ENCODE data around the gene SLC31A1.

Gene SLC31A1

GRCh38 chr9:113274474-113275156 lies 53.3 kb downstream of the SLC31A1 start:
- H4K20me1 ChIP-seq (ENCODE audit: low read depth, low read length), result no peaks in the 10 kb centered on the region; the same call in 1 of the 2 replicates
- peaks cover 44% of the 10 kb centered on the region for H3K79me2 ChIP-seq (ENCODE audit: insufficient read depth, low read length)
- H3F3A ChIP-seq (ENCODE audit: insufficient read depth), result peaks cover 6% of the 10 kb centered on the region; the same call in 1 of the 2 replicates
- H3K9ac ChIP-seq (ENCODE audit: low read length), result peak overlapping the region; percentile 93
- no peaks in the 10 kb centered on the region for H3K9me3 ChIP-seq (ENCODE audit: insufficient read depth, low read length)
- H2AFZ ChIP-seq (ENCODE audit: low read depth, low read length, severe bottlenecking), result peak overlapping the region; percentile 76
- H3K4me3 ChIP-seq (ENCODE audit: insufficient read depth, low read length, poor library complexity, severe bottlenecking), result peak overlapping the region; percentile 88
- peaks cover 32% of the 10 kb centered on the region; the same call in 1 of the 2 replicates for H3K36me3 ChIP-seq (ENCODE audit: low read length)
- peak overlapping the region; percentile 65 for H3K27ac ChIP-seq (ENCODE audit: low read depth, low read length)
- H3K4me2 ChIP-seq (ENCODE audit: low read depth, low read length, poor library complexity, severe bottlenecking), result peak overlapping the region; percentile 81
- TF ChIP-seq EZH2phosphoT487 (conservative IDR thresholded peaks at IDR 0.05; ENCODE audit: low read length) (no peak), CTCF (IDR thresholded peaks at IDR 0.05; ENCODE audit: insufficient read depth, low read length, poor library complexity, severe bottlenecking) (peak; percentile 44)
- H3K27me3 ChIP-seq (ENCODE audit: low read length), result no peaks in the 10 kb centered on the region
- H3K9me2 ChIP-seq (replicated peaks; ENCODE audit: insufficient read depth, low read length), result no peaks in the 10 kb centered on the region

GRCh38 chr9:113275157-113276131 lies 54.1 kb downstream of the SLC31A1 start, which contains the start of the genes CDC26 and PRPF4:
Gene CDC26, minus strand, starts transcription at chr9:113275572. Its CDS starts 3,065 bp downstream, at chr9:113272507.
Gene PRPF4, plus strand, starts transcription at chr9:113275658. Its CDS starts 86 bp downstream, at chr9:113275744.
- H2AFZ ChIP-seq (ENCODE audit: low read depth, low read length, severe bottlenecking), result peak within 1 kb of the TSS; percentile 76
- H3K79me2 ChIP-seq (ENCODE audit: insufficient read depth, low read length), result peaks cover 44% of the 10 kb centered on the region
- peak within 1 kb of the TSS; percentile 88 for H3K4me3 ChIP-seq (ENCODE audit: insufficient read depth, low read length, poor library complexity, severe bottlenecking)

GRCh38 chr9:113278840-113279239 lies 57.5 kb downstream of the SLC31A1 start:
- no peaks in the 10 kb centered on the region for H3K9me2 ChIP-seq (replicated peaks; ENCODE audit: insufficient read depth, low read length)
- no peak for TF ChIP-seq CTCF (IDR thresholded peaks at IDR 0.05; ENCODE audit: insufficient read depth, low read length, poor library complexity, severe bottlenecking)
- TF ChIP-seq EZH2phosphoT487 (conservative IDR thresholded peaks at IDR 0.05; ENCODE audit: low read length), result no peak

More at GRCh38 chr9:113275157-113276131, 54.1 kb downstream of the SLC31A1 start, which contains the start of the genes CDC26 and PRPF4:
- H3K9me2 ChIP-seq (replicated peaks; ENCODE audit: insufficient read depth, low read length), result no peaks in the 10 kb centered on the region
- H3K4me2 ChIP-seq (ENCODE audit: low read depth, low read length, poor library complexity, severe bottlenecking), result peak within 1 kb of the TSS; percentile 81
- H3K9ac ChIP-seq (ENCODE audit: low read length), result peak within 1 kb of the TSS; percentile 93
- H3K36me3 ChIP-seq (ENCODE audit: low read length), result peaks cover 32% of the 10 kb centered on the region; the same call in 1 of the 2 replicates
- peaks cover 6% of the 10 kb centered on the region; the same call in 1 of the 2 replicates for H3F3A ChIP-seq (ENCODE audit: insufficient read depth)
- TF ChIP-seq EZH2phosphoT487 (conservative IDR thresholded peaks at IDR 0.05; ENCODE audit: low read length) (no peak), CTCF (IDR thresholded peaks at IDR 0.05; ENCODE audit: insufficient read depth, low read length, poor library complexity, severe bottlenecking) (no peak)
- H3K9me3 ChIP-seq (ENCODE audit: insufficient read depth, low read length), result no peaks in the 10 kb centered on the region
- H4K20me1 ChIP-seq (ENCODE audit: low read depth, low read length), result no peaks in the 10 kb centered on the region; the same call in 1 of the 2 replicates
- H3K27ac ChIP-seq (ENCODE audit: low read depth, low read length), result peak within 1 kb of the TSS; percentile 65
- no peaks in the 10 kb centered on the region for H3K27me3 ChIP-seq (ENCODE audit: low read length)

More at GRCh38 chr9:113278840-113279239, 57.5 kb downstream of the SLC31A1 start:
- Histone ChIP-seq H3K4me3 (ENCODE audit: insufficient read depth, low read length, poor library complexity, severe bottlenecking) (no peak overlapping the region), H3K4me2 (ENCODE audit: low read depth, low read length, poor library complexity, severe bottlenecking) (no peak overlapping the region), H3K36me3 (ENCODE audit: low read length) (peaks cover 30% of the 10 kb centered on the region; the same call in 1 of the 2 replicates), H3K27ac (ENCODE audit: low read depth, low read length) (no peak overlapping the region), H3K79me2 (ENCODE audit: insufficient read depth, low read length) (peaks cover 34% of the 10 kb centered on the region), H3K27me3 (ENCODE audit: low read length) (no peaks in the 10 kb centered on the region), H3K9ac (ENCODE audit: low read length) (no peak overlapping the region), H3K9me3 (ENCODE audit: insufficient read depth, low read length) (no peaks in the 10 kb centered on the region), H3F3A (ENCODE audit: insufficient read depth) (peaks cover 6% of the 10 kb centered on the region; the same call in 1 of the 2 replicates), H2AFZ (ENCODE audit: low read depth, low read length, severe bottlenecking) (no peak overlapping the region), H4K20me1 (ENCODE audit: low read depth, low read length) (no peaks in the 10 kb centered on the region; the same call in 1 of the 2 replicates)
